NCI-H2196 treated with DMSO at 0.1 percent for 48 hours (cell line): ENCODE measurements around the gene ZAP70.

ENCODE experiments used
- DNase-seq: peaks from one replicate; lab custom pipeline; 2025; ENCODE audit not compliant: unreplicated experiment; lab: John Stamatoyannopoulos, UW

ZAP70 gene

DNA sequence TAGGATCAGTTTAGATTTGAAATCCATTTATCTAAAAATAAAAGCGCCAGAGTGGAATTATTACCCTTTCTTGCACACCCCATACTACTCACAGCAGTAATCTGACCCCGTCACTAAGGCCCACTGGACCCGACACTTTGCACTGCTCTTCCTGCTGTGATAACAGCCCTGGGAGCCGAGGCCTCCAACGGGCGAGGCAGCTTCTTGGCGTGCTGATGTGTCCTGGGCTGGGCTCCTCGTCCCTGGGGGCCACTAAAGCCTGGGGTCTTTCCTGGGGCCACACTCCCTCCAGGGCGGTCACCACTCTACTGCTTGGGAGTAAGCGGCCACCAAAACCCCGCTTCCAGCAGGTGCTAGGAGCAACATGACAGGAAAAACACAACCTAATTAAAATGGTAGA lies 61.7 kb downstream of the ZAP70 start:
- no peak for DNase-seq

DNA sequence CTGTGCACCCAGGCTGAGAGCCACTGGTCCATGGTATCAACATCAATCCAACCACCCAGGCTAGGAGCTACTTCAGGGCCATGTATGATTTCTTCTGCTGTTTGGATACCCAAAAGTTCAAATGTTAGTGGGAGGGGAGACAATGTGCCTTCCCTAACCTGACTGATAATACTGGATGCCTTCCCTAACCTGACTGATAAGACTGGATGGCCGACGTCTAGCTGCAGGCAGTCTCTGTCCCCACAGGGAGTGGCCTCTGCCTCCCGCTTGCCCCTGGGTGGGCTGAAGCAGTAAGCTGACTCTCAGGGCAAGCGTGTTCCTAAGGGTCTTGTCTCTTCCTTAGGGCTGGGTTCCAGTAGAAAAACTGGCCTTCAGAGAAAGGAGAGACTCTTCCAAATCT lies 65.8 kb downstream of the ZAP70 start:
- DNase-seq = no peak

DNA sequence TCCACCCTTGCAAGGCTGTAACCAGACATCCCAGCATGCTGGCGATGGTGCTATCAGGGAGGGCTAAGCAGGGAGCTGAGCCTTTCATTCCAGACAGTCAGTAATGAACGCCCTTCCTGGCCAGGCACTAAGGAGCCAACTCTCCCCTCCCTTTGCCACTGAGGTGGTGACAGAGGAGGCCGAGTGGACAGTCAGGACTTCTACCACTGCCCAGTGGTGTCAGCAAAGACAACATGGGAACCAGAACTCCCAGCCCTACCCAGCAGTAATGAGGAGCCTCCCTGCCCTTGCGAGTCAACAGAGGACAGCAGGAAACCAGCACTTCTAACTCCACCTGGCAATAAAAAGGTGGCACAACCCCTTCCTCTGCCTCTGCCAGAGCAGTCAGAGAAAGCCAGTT lies 68.6 kb downstream of the ZAP70 start:
- DNase-seq = no peak

DNA sequence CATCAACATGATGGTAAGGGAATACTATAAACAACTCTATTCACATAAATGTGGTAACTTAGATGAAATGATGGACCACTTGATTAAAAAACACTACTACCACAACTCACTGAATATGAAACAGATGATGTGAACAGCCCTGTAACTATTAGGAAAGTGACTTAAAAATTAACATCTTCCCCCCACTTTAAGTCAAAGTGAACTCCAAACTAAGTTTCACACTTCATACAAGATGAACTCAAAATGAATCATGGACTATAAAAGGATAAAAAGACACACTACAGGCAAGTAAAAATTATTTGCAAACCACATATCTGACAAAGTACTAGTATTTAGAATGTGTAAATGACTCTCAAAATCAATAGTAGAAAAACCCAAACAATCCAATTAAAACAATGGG lies 71.6 kb downstream of the ZAP70 start:
- DNase-seq = no peak

DNA sequence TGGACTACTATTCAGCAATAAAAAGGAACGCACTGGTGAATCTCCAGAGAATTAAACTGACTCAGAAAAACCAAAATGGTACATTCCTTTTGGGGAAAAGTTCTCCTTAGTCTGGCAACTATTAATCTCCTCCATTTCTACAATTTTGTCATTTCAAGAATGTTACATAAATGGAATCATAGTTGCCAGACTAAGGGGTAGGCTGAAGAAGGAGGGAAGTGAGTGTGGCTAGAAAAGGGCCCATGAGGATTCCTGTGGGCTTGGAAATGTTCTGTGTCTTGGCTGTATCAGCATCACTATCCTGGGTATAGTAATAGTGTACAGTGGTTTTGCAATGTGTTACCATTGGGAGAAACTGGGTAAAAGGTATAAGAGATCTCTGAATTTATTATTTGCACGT lies 72.4 kb downstream of the ZAP70 start:
- DNase-seq = no peak

DNA sequence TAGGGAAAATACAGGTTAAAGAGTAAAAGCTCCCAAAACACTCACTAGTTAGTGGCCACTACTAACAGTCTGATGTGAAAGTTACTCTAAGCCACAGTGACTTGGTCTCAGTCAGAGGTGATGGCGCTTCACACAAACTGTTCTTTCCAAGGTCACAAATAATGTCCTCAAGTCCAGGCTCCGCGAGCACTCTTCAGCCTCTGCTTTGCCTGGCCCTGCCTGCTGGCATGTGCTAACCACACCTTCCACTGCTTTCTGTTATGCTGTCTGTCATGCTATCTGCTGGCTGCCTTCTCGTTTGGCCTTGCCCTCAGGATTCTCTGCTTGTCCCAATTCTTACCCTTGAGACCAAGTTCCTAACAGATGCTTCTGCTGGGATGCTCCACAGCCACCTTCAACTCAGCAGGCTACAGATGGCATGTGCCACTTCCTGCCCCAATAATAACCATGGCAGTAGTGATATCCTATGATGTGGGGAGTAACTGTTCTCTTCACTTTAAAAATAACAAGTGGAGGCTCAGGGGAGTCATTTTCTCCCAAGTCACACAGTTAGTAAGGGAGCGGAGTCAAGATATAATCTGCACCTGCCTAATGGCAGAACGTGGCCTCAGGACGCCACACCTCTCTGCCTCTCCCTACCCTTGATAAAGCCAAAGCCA lies 75.7 kb downstream of the ZAP70 start:
- no peak for DNase-seq
